Lower leg skin (tissue), 4 donors: Measurements from ENCODE around the gene NUP93. TPM values are rescaled to one million over a fixed set of nuclear protein-coding genes. Genes with fewer than 3 reads are reported as not detected.

ENCODE experiments used
- DNase-seq, 2 donors: peaks; one replicate each; pipeline ENCODE4 v3.0.0-alpha.2; 2019; ENCODE audit warnings: low spot score in 2 of 2
- H3K4me3 ChIP-seq: fragments of 200-600 bp; sonication (generic); 2 replicates; pipeline ENCODE4 v1.5.1; 2017; ENCODE audit warnings: mild to moderate bottlenecking, low read depth; ENCODE audit not compliant: poor library complexity, severe bottlenecking
- CTCF ChIP-seq, 3 donors: fragments of 450-650 bp; IDR thresholded peaks; one replicate each; pipeline ENCODE4 v1.5.1; 2016; ENCODE audit warnings: antibody characterized with exemption in 3 of 3, mild to moderate bottlenecking in 3 of 3, moderate library complexity in 2 of 3
- POLR2A ChIP-seq, 2 donors: fragments of 450-650 bp; IDR thresholded peaks; one replicate each; pipeline ENCODE4 v1.6.1; 2016 to 2017; ENCODE audit warnings: antibody characterized with exemption in 2 of 2, mild to moderate bottlenecking in 1 of 2, moderate library complexity in 1 of 2
- WGBS, 2 donors: methylation state at CpG; one replicate each; pipeline ENCODE4 v1.1.5; 2018; 5-methylcytosine and 5-hydroxymethylcytosine counted together
- intact Hi-C: fragments of 100-400 bp; cut with DNase I; formaldehyde crosslinking; loops from one replicate; pipeline ENCODE4 v1.15.0; 2023; ENCODE audit warnings: low total_unique reads
- total RNA-seq, 4 donors: library from RNA; depleted of rRNA; stranded (reverse); fragments of >200 nt; gene quantifications; one replicate each; pipeline ENCODE4 v1.1.0, GENCODE V29; 2016

The NUP93 gene
- total RNA-seq, 4 donors from 2014 or later, result 21.0 to 40.6 (median 31.2) TPM

- TF ChIP-seq CTCF (IDR thresholded peaks at IDR 0.05), result no peak
- TF ChIP-seq POLR2A (IDR thresholded peaks at IDR 0.05), result no peak
- H3K4me3 ChIP-seq, result no peak overlapping the region
- intact Hi-C loops, result no loop called here
- 90 to 95% methylated on average over 4 of the region's 4 CpGs for WGBS, 2 donors
- no peak for DNase-seq
These were observed 36.0 kb downstream of the NUP93 start for GRCh38 chr16:56765949-56766348.

- DNase-seq, result no peak
- WGBS, 2 donors, result 62 to 64% methylated on average over 3 of the region's 3 CpGs
- no peak for TF ChIP-seq POLR2A (IDR thresholded peaks at IDR 0.05)
- no peak for TF ChIP-seq CTCF (IDR thresholded peaks at IDR 0.05)
- H3K4me3 ChIP-seq, result no peak overlapping the region
- intact Hi-C loops, result no loop called here
These were observed 37.1 kb downstream of the NUP93 start for GRCh38 chr16:56767024-56767423.

GRCh38 chr16:56769677-56770076, 39.7 kb downstream of the NUP93 start:
- DNase-seq, result no peak
- WGBS, 2 donors, result 70 to 79% methylated on average over 3 of the region's 3 CpGs
- TF ChIP-seq POLR2A (IDR thresholded peaks at IDR 0.05) (no peak), CTCF (IDR thresholded peaks at IDR 0.05) (no peak)
- intact Hi-C loops, result no loop called here
- no peak overlapping the region for H3K4me3 ChIP-seq

GRCh38 chr16:56771558-56772279, 41.8 kb downstream of the NUP93 start:
- no peak overlapping the region for H3K4me3 ChIP-seq
- WGBS, 2 donors, result 82 to 87% methylated on average over 5 of the region's 5 CpGs
- DNase-seq, result no peak
- intact Hi-C loops, result no loop called here
- TF ChIP-seq CTCF (IDR thresholded peaks at IDR 0.05), result no peak
- no peak for TF ChIP-seq POLR2A (IDR thresholded peaks at IDR 0.05)

- DNase-seq, result no peak
- TF ChIP-seq POLR2A (IDR thresholded peaks at IDR 0.05) (no peak), CTCF (IDR thresholded peaks at IDR 0.05) (no peak)
- intact Hi-C loops, result no loop called here
- 51 to 52% methylated on average over 3 of the region's 3 CpGs for WGBS, 2 donors
- H3K4me3 ChIP-seq, result no peak overlapping the region
These were observed 43.6 kb downstream of the NUP93 start for GRCh38 chr16:56773532-56773931.
